Fibroblast of villous mesenchyme (primary cell): ENCODE measurements around the gene GLB1L2. TPM values are rescaled to one million over a fixed set of nuclear protein-coding genes. Genes with fewer than 3 reads are reported as not detected.

Source experiments
- DNase-seq: peaks from one replicate; pipeline ENCODE4 v3.0.0-alpha.2; 2010; ENCODE audit warnings: low read depth
- H3K4me3 ChIP-seq: 2 replicates; pipeline ENCODE4 v1.5.1; 2011; ENCODE audit warnings: low read depth, mild to moderate bottlenecking, low read length
- CTCF ChIP-seq: IDR thresholded peaks from 2 replicates; pipeline ENCODE4 v1.5.1; 2012; ENCODE audit warnings: low read depth, mild to moderate bottlenecking, low read length; ENCODE audit not compliant: insufficient read depth
- total RNA-seq: library from RNA; depleted of rRNA; stranded (reverse); fragments of >200 nt; gene quantifications from 2 replicates; pipeline ENCODE4 v1.2.3, GENCODE V29; 2012

Gene GLB1L2
- total RNA-seq, 1 donor: not detected

GRCh38 chr11:134347441-134347840, 15.7 kb downstream of the GLB1L2 start:
- TF ChIP-seq CTCF: no peak
- H3K4me3 ChIP-seq: no peak overlapping the region
- DNase-seq: no peak

GRCh38 chr11:134349109-134349801, 17.5 kb downstream of the GLB1L2 start:
- no peak for TF ChIP-seq CTCF
- no peak for DNase-seq
- H3K4me3 ChIP-seq: no peak overlapping the region

GRCh38 chr11:134349802-134350355, 18.1 kb downstream of the GLB1L2 start:
- no peak for DNase-seq
- no peak for TF ChIP-seq CTCF
- H3K4me3 ChIP-seq: no peak overlapping the region

- DNase-seq: no peak
- no peak for TF ChIP-seq CTCF
- H3K4me3 ChIP-seq: no peak overlapping the region
These were observed 18.6 kb downstream of the GLB1L2 start for GRCh38 chr11:134350381-134350780.

GRCh38 chr11:134352111-134352510, 20.3 kb downstream of the GLB1L2 start:
- no peak for TF ChIP-seq CTCF
- H3K4me3 ChIP-seq: no peak overlapping the region
- DNase-seq: no peak

- peak; percentile 10 for DNase-seq
- TF ChIP-seq CTCF: no peak
- no peak overlapping the region for H3K4me3 ChIP-seq
These were observed 23.3 kb downstream of the GLB1L2 start for GRCh38 chr11:134355136-134355535.
